Endothelial cell of umbilical vein (primary cell): ENCODE measurements around the gene WDR7. TPM values are rescaled to one million over a fixed set of nuclear protein-coding genes. Genes with fewer than 3 reads are reported as not detected.

Source experiments
- BruUV-seq: library from RNA; stranded (reverse); fragments of 400-500 nt; replicated peaks from 2 replicates; lab custom pipeline; 2021; lab: Mats Ljungman, UMichigan
- CTCF ChIA-PET: fragments of 300-600, 350-600 bp; sonication (Branson Sonifier 250); formaldehyde crosslinking; loops from one replicate; lab custom pipeline; 2021; ENCODE audit warnings: antibody characterized with exemption, inconsistent platforms; lab: Charles Lee
- POLR2A ChIA-PET: fragments of 300-600, 350-600 bp; sonication (Branson Sonifier 250); formaldehyde crosslinking; loops from one replicate; lab custom pipeline; 2021; ENCODE audit warnings: antibody characterized with exemption, inconsistent platforms; lab: Charles Lee
- DNase-seq: peaks from one replicate; pipeline ENCODE4 v3.0.0-alpha.2; 2011; ENCODE audit warnings: low read depth, low spot score
- FAIRE-seq: peaks from 2 replicates; lab custom pipeline; 2011; peaks lifted over from hg19 to GRCh38; lab: Jason Lieb, UNC
- H2AFZ ChIP-seq: 2 replicates; pipeline ENCODE4 v1.6.0; 2012; ENCODE audit warnings: low read depth, low read length, control low read depth, inconsistent platforms
- H3K27ac ChIP-seq: 2 replicates; pipeline ENCODE4 v1.5.1; 2011; ENCODE audit warnings: low read depth, mild to moderate bottlenecking, control low read depth, low read length, moderate library complexity; ENCODE audit not compliant: insufficient read depth
- H3K27me3 ChIP-seq, 2 experiments: 2 replicates each; pipeline versions ENCODE4 v1.6.0 to v1.6.1; 2011; ENCODE audit warnings: low read length in 2 of 2, mixed read lengths in 1 of 2; ENCODE audit not compliant: control insufficient read depth in 2 of 2, insufficient read depth in 2 of 2
- H3K36me3 ChIP-seq, 2 experiments: 2 replicates in 1 of 2; 3 replicates in 1 of 2; pipeline ENCODE4 v1.5.1; 2011; ENCODE audit warnings: low read length in 2 of 2, mild to moderate bottlenecking in 1 of 2, moderate library complexity in 1 of 2; ENCODE audit not compliant: control insufficient read depth in 2 of 2, insufficient read depth in 2 of 2; ENCODE audit errors: extremely low read depth in 1 of 2
- H3K4me1 ChIP-seq: 3 replicates; pipeline ENCODE4 v1.5.1; 2011; ENCODE audit warnings: mild to moderate bottlenecking, low read length; ENCODE audit not compliant: control insufficient read depth, insufficient read depth; ENCODE audit errors: extremely low read depth
- H3K4me2 ChIP-seq: 2 replicates; pipeline ENCODE4 v1.6.1; 2011; ENCODE audit warnings: low read length, control low read depth, mixed read lengths; ENCODE audit not compliant: insufficient read depth
- H3K4me3 ChIP-seq, 3 experiments: fragments of 200-600 bp in 1 of 3; sonication (generic), shearing (Covaris generic) in 1 of 3; replicated peaks in 1 of 3; 2 replicates each; pipeline ENCODE4 v1.5.1; 2011 to 2016; ENCODE audit warnings: control low read depth in 3 of 3, low read length in 3 of 3, mild to moderate bottlenecking in 2 of 3, inconsistent platforms in 1 of 3, low read depth in 1 of 3, moderate library complexity in 1 of 3; ENCODE audit not compliant: insufficient read depth in 1 of 3
- H3K79me2 ChIP-seq: 2 replicates; pipeline ENCODE4 v1.6.0; 2012; ENCODE audit warnings: low read length, inconsistent platforms; ENCODE audit not compliant: control insufficient read depth, insufficient read depth
- H3K9ac ChIP-seq: replicated peaks from 2 replicates; pipeline ENCODE3; 2011; ENCODE audit warnings: low read length, control low read depth; ENCODE audit not compliant: insufficient read depth; ENCODE audit errors: extremely low read depth
- H3K9me1 ChIP-seq: replicated peaks from 3 replicates; pipeline ENCODE4 v1.6.0; 2011; ENCODE audit warnings: mild to moderate bottlenecking, low read length; ENCODE audit not compliant: control insufficient read depth, insufficient read depth; ENCODE audit errors: extremely low read depth
- H3K9me3 ChIP-seq: replicated peaks from 2 replicates; pipeline ENCODE4 v1.5.1; 2012; ENCODE audit warnings: low read length, inconsistent platforms; ENCODE audit not compliant: control insufficient read depth, insufficient read depth
- H4K20me1 ChIP-seq: replicated peaks from 2 replicates; pipeline ENCODE3; 2011; ENCODE audit warnings: mild to moderate bottlenecking, low read length; ENCODE audit not compliant: control insufficient read depth, insufficient read depth; ENCODE audit errors: extremely low read depth
- CTCF ChIP-seq, 2 donors: IDR thresholded peaks; 1 replicate in 1 of 2; 2 replicates in 1 of 2; pipeline ENCODE4 v1.5.1; 2011; ENCODE audit warnings: low read length in 2 of 2, mild to moderate bottlenecking in 2 of 2, moderate library complexity in 2 of 2, control low read depth in 1 of 2, inconsistent platforms in 1 of 2, low read depth in 1 of 2; ENCODE audit not compliant: insufficient read depth in 1 of 2; ENCODE audit errors: extremely low read depth in 1 of 2
- EZH2 ChIP-seq: IDR thresholded peaks from 2 replicates; pipeline ENCODE4 v1.6.1; 2012; ENCODE audit warnings: borderline replicate concordance, low read depth, mild to moderate bottlenecking, moderate library complexity, low read length, inconsistent platforms; ENCODE audit not compliant: severe bottlenecking
- FOS ChIP-seq: IDR thresholded peaks from 2 replicates; pipeline ENCODE4 v1.6.1; 2011; ENCODE audit warnings: mild to moderate bottlenecking, low read length, moderate library complexity, borderline replicate concordance; ENCODE audit not compliant: insufficient read depth
- GATA2 ChIP-seq: IDR thresholded peaks from 2 replicates; pipeline ENCODE4 v1.7.0; 2011; ENCODE audit warnings: low read depth, mild to moderate bottlenecking, moderate library complexity, mixed read lengths, low read length; ENCODE audit not compliant: insufficient read length, insufficient read depth
- JUN ChIP-seq: IDR thresholded peaks from 2 replicates; pipeline ENCODE4 v1.6.1; 2011; ENCODE audit warnings: borderline replicate concordance, low read depth; ENCODE audit not compliant: insufficient read length, insufficient read depth
- MAX ChIP-seq: IDR thresholded peaks from 2 replicates; pipeline ENCODE4 v1.6.1; 2011; ENCODE audit not compliant: insufficient read depth, insufficient read length
- POLR2A ChIP-seq: IDR thresholded peaks from 2 replicates; pipeline ENCODE4 v1.6.1; 2012; ENCODE audit warnings: low read depth, mild to moderate bottlenecking, control low read depth, low read length
- POLR2AphosphoS5 ChIP-seq: IDR thresholded peaks from 2 replicates; pipeline ENCODE4 v1.6.1; 2012; ENCODE audit warnings: low read depth, mild to moderate bottlenecking, control low read depth, low read length, moderate library complexity; ENCODE audit not compliant: insufficient read depth
- dilution Hi-C: fragments of 300-500 bp; cut with MboI; formaldehyde crosslinking; loops from one replicate; pipeline ENCODE4 v1.15.0; 2019; ENCODE audit warnings: low sequenced_read_pairs; ENCODE audit not compliant: extremely low pct_ligation_motif_present
- intact Hi-C: fragments of 100-400 bp; cut with micrococcal nuclease; formaldehyde crosslinking; loops from one replicate; pipeline ENCODE4 v1.10.0; 2022
- polyA plus RNA-seq, 4 experiments: library from polyadenylated mRNA; depleted of rRNA in 3 of 4; stranded (reverse) in 3 of 4; unstranded in 1 of 4; fragments of >200 nt; gene quantifications; 2 replicates each; pipeline versions ENCODE4 v1.2.1 to v1.2.3, GENCODE V29; 2011 to 2012; ENCODE audit warnings: missing spikeins in 1 of 4
- total RNA-seq: library from RNA; stranded (reverse); gene quantifications from 2 replicates; pipeline ENCODE4 v1.2.3, GENCODE V29; 2021

Gene WDR7
- total and polyA plus RNA-seq, 2 donors (not counting 3 experiments of a cell fraction or from before 2014, with no cell fraction given), result 5.9 to 19.0 TPM

GRCh38 chr18:57008001-57008686 lies 357.0 kb downstream of the WDR7 start:
- POLR2A ChIA-PET, result no interaction called here
- Histone ChIP-seq H2AFZ (no peak overlapping the region), H3K9me1 (no peaks in the 10 kb centered on the region), H3K4me1 (peaks cover 14% of the 10 kb centered on the region), H3K4me2 (no peak overlapping the region), H4K20me1 (no peaks in the 10 kb centered on the region), H3K9me3 (no peaks in the 10 kb centered on the region), H3K79me2 (no peaks in the 10 kb centered on the region), H3K4me3 (no peak overlapping the region), H3K9ac (no peak overlapping the region), H3K27ac (no peak overlapping the region), H3K36me3 (no peaks in the 10 kb centered on the region), H3K27me3 (no peaks in the 10 kb centered on the region)
- intact Hi-C loops (no loop called here), dilution Hi-C loops (no loop called here)
- TF ChIP-seq CTCF (IDR thresholded peaks at IDR 0.05; ENCODE audit: extremely low read depth in 1 of 2, insufficient read depth in 1 of 2, low read depth in 1 of 2, low read length in 2 of 2) (no peak), FOS (no peak), GATA2 (no peak), MAX (no peak), EZH2 (no peak), POLR2A (no peak), JUN (no peak), POLR2AphosphoS5 (no peak)
- FAIRE-seq (no peak), DNase-seq (no peak)
- BruUV-seq, result no TSS peak
- CTCF ChIA-PET, result interaction anchor here (0.8 to 1.4 kb wide), 3 partner anchors 11 to 15 kb away, joined by 3 to 4 read pairs (median 3); no protein-coding TSS in a partner anchor
